Neural progenitor cell (in vitro differentiated cells): ENCODE data around the gene RAB9A.

Experiments
- CTCF ChIP-seq: fragments of 200-600 bp; sonication (generic); IDR thresholded peaks from 2 replicates; pipeline ENCODE4 v1.5.1; 2017; ENCODE audit warnings: antibody characterized with exemption, mild to moderate bottlenecking
- EZH2 ChIP-seq: fragments of 200-600 bp; sonication (generic); IDR thresholded peaks from 2 replicates; pipeline ENCODE4 v1.6.1; 2017; ENCODE audit warnings: antibody characterized with exemption, mild to moderate bottlenecking, moderate library complexity

GRCh38 chrX:13716455-13716854 lies 27.5 kb downstream of the RAB9A start:
- TF ChIP-seq EZH2 (no peak), CTCF (no peak)
